Endodermal cell (in vitro differentiated cells): ENCODE results near the gene GNB1L. TPM values are rescaled to one million over a fixed set of nuclear protein-coding genes. Genes with fewer than 3 reads are reported as not detected.

Experiments
- DNase-seq: peaks from one replicate; pipeline ENCODE4 v3.0.0-alpha.2; 2017
- H3K27ac ChIP-seq: 2 replicates; pipeline ENCODE4 v1.5.1; 2013; ENCODE audit warnings: mild to moderate bottlenecking, low read depth, low read length, moderate library complexity
- H3K27me3 ChIP-seq: 2 replicates; pipeline ENCODE4 v1.6.1; 2013; ENCODE audit warnings: mild to moderate bottlenecking, low read length, moderate library complexity; ENCODE audit not compliant: insufficient read depth, control insufficient read depth, poor library complexity, severe bottlenecking
- H3K36me3 ChIP-seq: 2 replicates; pipeline ENCODE4 v1.7.0; 2013; ENCODE audit warnings: mild to moderate bottlenecking, low read length, moderate library complexity; ENCODE audit not compliant: control insufficient read depth, insufficient read depth
- H3K4me1 ChIP-seq: one replicate; pipeline ENCODE4 v1.7.0; 2013; ENCODE audit warnings: low read length; ENCODE audit not compliant: control insufficient read depth, insufficient read depth
- H3K4me3 ChIP-seq: 2 replicates; pipeline ENCODE4 v1.5.1; 2013; ENCODE audit warnings: mild to moderate bottlenecking, low read length, moderate library complexity
- H3K9ac ChIP-seq: 2 replicates; pipeline ENCODE4 v1.6.1; 2013; ENCODE audit warnings: mild to moderate bottlenecking, low read length, moderate library complexity; ENCODE audit not compliant: poor library complexity, severe bottlenecking; ENCODE audit errors: extremely low read depth
- H3K9me3 ChIP-seq: 2 replicates; pipeline ENCODE4 v1.6.1; 2013; ENCODE audit warnings: mild to moderate bottlenecking, low read length, moderate library complexity; ENCODE audit not compliant: control insufficient read depth
- H3K27ac Mint-ChIP-seq: 2 replicates; pipeline ENCODE4 v1.8.0; 2020; ENCODE audit warnings: mixed read lengths
- H3K27me3 Mint-ChIP-seq: 2 replicates; pipeline ENCODE4 v1.8.0; 2021; ENCODE audit warnings: mild to moderate bottlenecking, mixed read lengths; ENCODE audit not compliant: insufficient read depth
- H3K36me3 Mint-ChIP-seq: 2 replicates; pipeline ENCODE4 v1.8.0; 2020; ENCODE audit warnings: low read depth, mixed read lengths
- H3K4me1 Mint-ChIP-seq: 2 replicates; pipeline ENCODE4 v1.8.0; 2020; ENCODE audit warnings: mixed read lengths
- H3K4me3 Mint-ChIP-seq: 2 replicates; pipeline ENCODE4 v1.8.0; 2020; ENCODE audit warnings: mild to moderate bottlenecking, moderate library complexity, mixed read lengths
- H3K9me3 Mint-ChIP-seq: 2 replicates; pipeline ENCODE4 v1.8.0; 2020; ENCODE audit warnings: mild to moderate bottlenecking, mixed read lengths
- CTCF ChIP-seq: fragments of 200-600 bp; sonication (generic); conservative IDR thresholded peaks from 2 replicates; pipeline ENCODE4 v1.5.0; 2021; ENCODE audit warnings: antibody characterized with exemption, mild to moderate bottlenecking
- WGBS, 2 experiments: methylation state at CpG; one replicate each; pipeline versions ENCODE4 v1.1.5 to v1.1.7; 2013; ENCODE audit warnings: missing lambda C conversion rate in 2 of 2, mixed read lengths in 1 of 2; ENCODE audit not compliant: insufficient coverage in 1 of 2, insufficient read length in 1 of 2; 5-methylcytosine and 5-hydroxymethylcytosine counted together
- total RNA-seq, 2 donors: library from RNA; stranded (reverse); fragmentation: NEBNext Ultra II Directional in 1 of 2; extraction: Animal tissue kit (Norgen Biotek cat#: 25700) in 1 of 2; gene quantifications; 2 replicates in 1 of 2; 3 replicates in 1 of 2; pipeline ENCODE4 v1.2.1, GENCODE V29; 2021

Gene GNB1L
- total RNA-seq, 2 donors from 2014 or later = 9.5 to 12.2 TPM

- TF ChIP-seq CTCF = no peak
- 90% methylated on average over 26 to 30 of the region's 31 CpGs for WGBS, 2 experiments
- Histone ChIP-seq H3K9me3 (no peaks in the 10 kb centered on the region), H3K27ac (no peak overlapping the region), H3K27me3 (no peaks in the 10 kb centered on the region), H3K9ac (no peak overlapping the region), H3K4me1 (peaks cover 4% of the 10 kb centered on the region), H3K4me3 (no peak overlapping the region), H3K36me3 (no peaks in the 10 kb centered on the region)
- no peaks in the 10 kb centered on the region for H3K9me3 Mint-ChIP-seq
- DNase-seq = no peak
- H3K4me1 Mint-ChIP-seq = no peaks in the 10 kb centered on the region
- no peak overlapping the region for H3K4me3 Mint-ChIP-seq
- H3K36me3 Mint-ChIP-seq = no peaks in the 10 kb centered on the region
- H3K27ac Mint-ChIP-seq = no peak overlapping the region
- no peaks in the 10 kb centered on the region for H3K27me3 Mint-ChIP-seq
Observed at GRCh38 chr22:19738664-19739447, 115.8 kb downstream of the GNB1L start.

- DNase-seq = no peak
- H3K27me3 Mint-ChIP-seq = no peaks in the 10 kb centered on the region
Observed at GRCh38 chr22:19737846-19738663, 116.6 kb downstream of the GNB1L start.

More at GRCh38 chr22:19737846-19738663, 116.6 kb downstream of the GNB1L start:
- Histone ChIP-seq H3K36me3 (no peaks in the 10 kb centered on the region), H3K9ac (no peak overlapping the region), H3K27me3 (no peaks in the 10 kb centered on the region), H3K9me3 (no peaks in the 10 kb centered on the region), H3K4me1 (peaks cover 4% of the 10 kb centered on the region), H3K27ac (no peak overlapping the region), H3K4me3 (no peak overlapping the region)
- no peak for TF ChIP-seq CTCF
- Mint-ChIP-seq H3K36me3 (no peaks in the 10 kb centered on the region), H3K27ac (no peak overlapping the region), H3K4me3 (no peak overlapping the region), H3K9me3 (no peaks in the 10 kb centered on the region), H3K4me1 (no peaks in the 10 kb centered on the region)
- 88 to 91% methylated on average over 7 to 16 of the region's 17 CpGs for WGBS, 2 experiments
